Esophagus squamous epithelium (tissue), 4 donors: ENCODE measurements around the gene MGAT4B.

Experiments
- CTCF ChIP-seq, 6 experiments: fragments of 450-650 bp in 4 of 6; fragments of 200-600 bp in 2 of 6; sonication (generic) in 2 of 6; IDR thresholded peaks; one replicate each; pipeline ENCODE4 v1.5.1; 2016 to 2019; ENCODE audit warnings: antibody characterized with exemption in 6 of 6, mild to moderate bottlenecking in 4 of 6, moderate library complexity in 4 of 6
- POLR2A ChIP-seq, 4 donors: fragments of 450-650 bp; IDR thresholded peaks; one replicate each; pipeline ENCODE4 v1.6.1; 2017; ENCODE audit warnings: antibody characterized with exemption in 4 of 4, mild to moderate bottlenecking in 4 of 4, moderate library complexity in 3 of 4

DNA sequence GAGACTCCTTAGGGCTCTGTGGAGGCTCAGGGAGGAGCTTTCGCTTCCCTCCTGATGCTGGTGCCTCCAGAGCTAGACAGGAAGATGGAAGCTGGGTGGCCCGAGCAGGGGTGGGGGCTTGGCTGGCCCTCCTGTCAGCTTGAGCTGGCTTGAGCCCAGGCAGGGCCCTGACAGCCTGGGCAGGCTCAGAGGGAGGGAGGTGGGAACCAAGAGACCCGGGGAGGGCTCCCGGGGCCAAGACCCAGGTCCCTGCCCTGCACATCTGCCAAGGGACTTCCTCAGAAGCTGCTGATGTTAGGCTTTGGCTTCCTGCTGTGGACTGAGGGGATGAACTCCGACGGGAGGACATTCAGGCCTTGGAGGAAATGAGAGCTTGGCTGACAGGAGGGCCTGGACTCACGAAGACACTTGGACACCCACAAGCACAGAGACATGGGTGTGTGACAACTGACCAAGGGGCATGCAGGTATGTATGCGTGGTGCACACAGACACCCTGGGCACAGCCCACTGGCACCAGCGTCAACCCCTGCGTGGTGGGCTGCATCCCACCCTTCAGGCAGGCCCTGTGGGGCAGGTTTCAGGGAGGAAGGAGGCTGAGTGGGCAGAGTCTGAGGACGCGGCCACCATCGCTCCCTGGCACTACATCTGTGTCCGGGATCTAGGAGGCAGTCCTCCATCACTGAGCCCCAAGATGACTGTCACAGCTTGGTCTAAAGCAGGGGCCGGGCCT lies 14.6 kb downstream of the MGAT4B start:
- TF ChIP-seq POLR2A (IDR thresholded peaks at IDR 0.05), result no peak
- no peak for TF ChIP-seq CTCF (IDR thresholded peaks at IDR 0.05)
